Neuronal stem cell (in vitro differentiated cells): ENCODE data around the gene RYR2.

Experiments used
- DNase-seq: peaks from one replicate; pipeline ENCODE4 v3.0.0-alpha.2; 2013; ENCODE audit warnings: low spot score
- H2AFZ ChIP-seq: one replicate; pipeline ENCODE4 v1.6.1; 2013; ENCODE audit warnings: mild to moderate bottlenecking, low read length, inconsistent platforms
- H2AK5ac ChIP-seq: 2 replicates; pipeline ENCODE4 v1.6.1; 2013; ENCODE audit warnings: low read depth, mild to moderate bottlenecking, inconsistent platforms, low read length, moderate library complexity, mixed read lengths
- H2BK120ac ChIP-seq: 2 replicates; pipeline ENCODE4 v1.6.1; 2013; ENCODE audit warnings: low read depth, mild to moderate bottlenecking, inconsistent platforms, low read length, moderate library complexity, mixed read lengths
- H2BK12ac ChIP-seq: one replicate; pipeline ENCODE4 v1.6.1; 2013; ENCODE audit warnings: low read length, inconsistent platforms
- H2BK15ac ChIP-seq: 2 replicates; pipeline ENCODE4 v1.6.1; 2013; ENCODE audit warnings: mild to moderate bottlenecking, low read length, inconsistent platforms, mixed read lengths
- H2BK5ac ChIP-seq: one replicate; pipeline ENCODE4 v1.6.1; 2013; ENCODE audit warnings: inconsistent platforms, mild to moderate bottlenecking, low read length, moderate library complexity
- H3K14ac ChIP-seq: one replicate; pipeline ENCODE4 v1.6.1; 2013; ENCODE audit warnings: low read length, inconsistent platforms
- H3K18ac ChIP-seq: 2 replicates; pipeline ENCODE4 v1.6.1; 2013; ENCODE audit warnings: low read length, inconsistent platforms
- H3K23ac ChIP-seq: 2 replicates; pipeline ENCODE4 v1.6.1; 2013; ENCODE audit warnings: low read depth, mild to moderate bottlenecking, mixed read lengths, low read length, inconsistent platforms; ENCODE audit not compliant: poor library complexity
- H3K27ac ChIP-seq: replicated peaks from 3 replicates; pipeline ENCODE4 v1.5.1; 2013; ENCODE audit warnings: low read length, inconsistent platforms
- H3K27me3 ChIP-seq, 3 experiments: 2 replicates each; pipeline ENCODE4 v1.6.1; 2013; ENCODE audit warnings: low read length in 3 of 3, mild to moderate bottlenecking in 2 of 3, inconsistent platforms in 1 of 3, low read depth in 1 of 3, mixed read lengths in 1 of 3, moderate library complexity in 1 of 3; ENCODE audit not compliant: control insufficient read depth in 3 of 3, insufficient read depth in 3 of 3
- H3K36me3 ChIP-seq, 2 donors: replicated peaks in 1 of 2; 2 replicates each; pipeline ENCODE4 v1.6.1; 2013; ENCODE audit warnings: low read length in 2 of 2; ENCODE audit not compliant: control insufficient read depth in 2 of 2, insufficient read depth in 2 of 2
- H3K4ac ChIP-seq: 2 replicates; pipeline ENCODE4 v1.6.1; 2013; ENCODE audit warnings: inconsistent platforms, mild to moderate bottlenecking, low read length, moderate library complexity
- H3K4me1 ChIP-seq, 2 donors: 1 replicate in 1 of 2; 2 replicates in 1 of 2; pipeline ENCODE4 v1.6.1; 2013; ENCODE audit warnings: low read length in 2 of 2, low read depth in 1 of 2; ENCODE audit not compliant: control insufficient read depth in 2 of 2, insufficient read depth in 1 of 2
- H3K4me2 ChIP-seq: one replicate; pipeline ENCODE4 v1.6.1; 2013; ENCODE audit warnings: mild to moderate bottlenecking, low read length, inconsistent platforms; ENCODE audit not compliant: insufficient read depth, poor library complexity, severe bottlenecking
- H3K4me3 ChIP-seq, 2 donors: 2 replicates each; pipeline ENCODE4 v1.5.1; 2013; ENCODE audit warnings: low read length in 2 of 2, mild to moderate bottlenecking in 2 of 2, inconsistent platforms in 1 of 2, moderate library complexity in 1 of 2
- H3K79me1 ChIP-seq: one replicate; pipeline ENCODE4 v1.6.1; 2013; ENCODE audit warnings: low read depth, mild to moderate bottlenecking, inconsistent platforms, low read length, moderate library complexity
- H3K9ac ChIP-seq: one replicate; pipeline ENCODE4 v1.6.1; 2013; ENCODE audit warnings: mild to moderate bottlenecking, low read depth, low read length, inconsistent platforms; ENCODE audit not compliant: poor library complexity
- H3K9me3 ChIP-seq, 2 donors: replicated peaks in 1 of 2; 2 replicates each; pipeline versions ENCODE3 to v1.6.1; 2013; ENCODE audit warnings: low read length in 2 of 2, mild to moderate bottlenecking in 2 of 2, inconsistent platforms in 1 of 2, low read depth in 1 of 2, mixed read lengths in 1 of 2, moderate library complexity in 1 of 2; ENCODE audit not compliant: control insufficient read depth in 2 of 2, insufficient read depth in 1 of 2
- H4K8ac ChIP-seq: one replicate; pipeline ENCODE4 v1.6.1; 2013; ENCODE audit warnings: low read depth, mild to moderate bottlenecking, inconsistent platforms, low read length, moderate library complexity
- H4K91ac ChIP-seq: one replicate; pipeline ENCODE4 v1.6.1; 2013; ENCODE audit warnings: low read length, low read depth, mild to moderate bottlenecking, inconsistent platforms; ENCODE audit not compliant: poor library complexity
- WGBS, 2 donors: extraction: QIAGEN DNeasy Blood & Tissue Kit; methylation state at CpG; one replicate each; pipeline ENCODE4 v1.1.7; 2013; ENCODE audit warnings: missing lambda C conversion rate in 2 of 2, mixed read lengths in 1 of 2; ENCODE audit not compliant: insufficient read length in 2 of 2, insufficient replicate concordance in 1 of 2; ENCODE audit errors: extremely low coverage in 2 of 2; 5-methylcytosine and 5-hydroxymethylcytosine counted together

The RYR2 gene

DNA sequence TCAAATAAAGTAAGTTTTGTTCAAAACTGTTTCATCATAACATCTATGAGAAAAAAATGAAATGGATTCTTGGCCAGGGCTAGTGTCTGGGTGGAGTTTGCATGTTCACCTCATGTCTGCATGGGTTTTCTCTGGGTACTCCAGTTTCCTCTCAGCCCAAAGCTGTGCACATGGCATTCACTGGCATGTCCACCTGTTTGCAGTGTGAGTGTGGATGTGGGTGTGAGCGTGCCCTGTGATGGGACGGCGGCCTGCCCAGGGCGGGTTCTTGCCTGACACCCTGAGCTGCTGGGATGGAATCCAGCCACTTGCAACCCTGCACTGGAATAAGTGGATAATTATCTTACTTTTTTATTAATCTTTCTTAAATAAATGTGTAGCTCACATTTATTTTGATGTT lies 185.5 kb downstream of the RYR2 start:
- no peak overlapping the region for H3K9ac ChIP-seq
- no peak overlapping the region for H2AFZ ChIP-seq
- H2AK5ac ChIP-seq: no peak overlapping the region
- no peak overlapping the region for H3K4me2 ChIP-seq
- no CpG with 5 or more reads among the region's 4 CpGs for WGBS, 2 donors
- no peak for DNase-seq
- no peak overlapping the region for H2BK120ac ChIP-seq
- H3K36me3 ChIP-seq: no peaks in the 10 kb centered on the region
- no peak overlapping the region for H3K4ac ChIP-seq
- H3K14ac ChIP-seq: peak overlapping the region; percentile 87
- no peaks in the 10 kb centered on the region for H3K79me1 ChIP-seq
- no peak overlapping the region for H3K18ac ChIP-seq
- H3K27me3 ChIP-seq: no peaks in the 10 kb centered on the region
- H3K4me3 ChIP-seq: no peak overlapping the region
- no peak overlapping the region for H4K91ac ChIP-seq
- H3K23ac ChIP-seq: no peak overlapping the region
- peak overlapping the region; percentile 58 for H4K8ac ChIP-seq
- H3K4me1 ChIP-seq: no peaks in the 10 kb centered on the region
- H2BK12ac ChIP-seq: no peak overlapping the region
- H2BK5ac ChIP-seq: no peak overlapping the region
- H3K27ac ChIP-seq: no peak overlapping the region
- H2BK15ac ChIP-seq: no peak overlapping the region
- no peaks in the 10 kb centered on the region for H3K9me3 ChIP-seq

DNA sequence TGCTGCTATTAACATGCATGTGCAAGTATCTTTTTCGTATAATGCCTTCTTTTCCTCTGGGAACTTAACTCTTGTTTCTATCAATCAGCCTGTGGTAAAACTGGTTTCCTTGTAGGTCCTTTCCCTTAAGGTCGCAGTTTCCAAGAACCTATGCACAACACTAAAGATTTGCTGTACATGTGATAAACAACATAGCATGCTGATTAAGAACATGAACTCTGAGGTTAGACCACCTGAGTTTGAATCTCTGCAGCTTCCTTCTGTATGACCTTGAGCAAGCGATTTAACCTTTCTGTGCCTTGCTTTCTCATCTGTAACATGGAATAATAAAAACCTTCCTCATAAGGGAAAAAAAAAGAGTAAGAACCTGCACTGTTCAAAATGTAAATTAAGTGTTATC lies 186.4 kb downstream of the RYR2 start:
- DNase-seq: no peak
- Histone ChIP-seq H3K18ac (no peak overlapping the region), H2AFZ (no peak overlapping the region), H3K27me3 (no peaks in the 10 kb centered on the region), H3K23ac (no peak overlapping the region), H2BK120ac (no peak overlapping the region), H2BK5ac (no peak overlapping the region), H3K27ac (no peak overlapping the region), H4K91ac (no peak overlapping the region), H3K9me3 (no peaks in the 10 kb centered on the region), H3K4me1 (no peaks in the 10 kb centered on the region), H3K79me1 (no peaks in the 10 kb centered on the region), H3K14ac (no peak overlapping the region), H2AK5ac (no peak overlapping the region), H3K4me2 (no peak overlapping the region), H3K9ac (no peak overlapping the region), H4K8ac (no peak overlapping the region), H2BK15ac (no peak overlapping the region), H3K4me3 (no peak overlapping the region), H2BK12ac (no peak overlapping the region), H3K4ac (no peak overlapping the region), H3K36me3 (no peaks in the 10 kb centered on the region)
- WGBS, 2 donors: no CpG with 5 or more reads among the region's 3 CpGs

DNA sequence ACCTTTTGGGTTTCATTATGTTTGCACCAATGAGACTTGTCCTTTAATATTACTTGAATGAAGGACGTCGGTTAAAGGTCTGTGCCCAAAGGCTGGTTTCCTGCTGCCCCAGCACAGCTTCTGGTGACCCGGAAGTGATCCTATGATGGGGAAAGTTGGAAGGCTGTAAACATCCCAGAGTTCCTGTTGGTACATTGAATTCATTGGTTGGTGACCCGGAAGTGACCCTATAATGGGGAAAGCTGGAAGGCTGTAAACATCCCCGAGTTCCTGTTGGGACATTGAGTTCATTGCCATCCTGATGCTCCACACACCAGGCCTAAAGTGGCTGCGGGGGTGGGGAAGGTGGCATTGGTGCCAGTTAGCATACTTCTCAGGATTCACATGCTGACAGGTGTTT lies 187.3 kb downstream of the RYR2 start:
- H4K91ac ChIP-seq: no peak overlapping the region
- no peaks in the 10 kb centered on the region for H3K9me3 ChIP-seq
- H2AK5ac ChIP-seq: no peak overlapping the region
- no peak overlapping the region for H3K4me2 ChIP-seq
- H3K9ac ChIP-seq: no peak overlapping the region
- H3K23ac ChIP-seq: no peak overlapping the region
- H2AFZ ChIP-seq: peak overlapping the region; percentile 61
- H3K36me3 ChIP-seq: no peaks in the 10 kb centered on the region
- no peak overlapping the region for H3K4ac ChIP-seq
- H3K27ac ChIP-seq: no peak overlapping the region
- no peak overlapping the region for H2BK5ac ChIP-seq
- H2BK12ac ChIP-seq: no peak overlapping the region
- no peak overlapping the region for H2BK15ac ChIP-seq
- no peaks in the 10 kb centered on the region for H3K4me1 ChIP-seq
- H3K79me1 ChIP-seq: no peaks in the 10 kb centered on the region
- WGBS, 2 donors: no CpG with 5 or more reads among the region's 6 CpGs
- no peak overlapping the region for H4K8ac ChIP-seq
- H2BK120ac ChIP-seq: no peak overlapping the region
- no peak overlapping the region for H3K4me3 ChIP-seq
- H3K14ac ChIP-seq: no peak overlapping the region
- no peak for DNase-seq
- no peaks in the 10 kb centered on the region for H3K27me3 ChIP-seq
- no peak overlapping the region for H3K18ac ChIP-seq

DNA sequence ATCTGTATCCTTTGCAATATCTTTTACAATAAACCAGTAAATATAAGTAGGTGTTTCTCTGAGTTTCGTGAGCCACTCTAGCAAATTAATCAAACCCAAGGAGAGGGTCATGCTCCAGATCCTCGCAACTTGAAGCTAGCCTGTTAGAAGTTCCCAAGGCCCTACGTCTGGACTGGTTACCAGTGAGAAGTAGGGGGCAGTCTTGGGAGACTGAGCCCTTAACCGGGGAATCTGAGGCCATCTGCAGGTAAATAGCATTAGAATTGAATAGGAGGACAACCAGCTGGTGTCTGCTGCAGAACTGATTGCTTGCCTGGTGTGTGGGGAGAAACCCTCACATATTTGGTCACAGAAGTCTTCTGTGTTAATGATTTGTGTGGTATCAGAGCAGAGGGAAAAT lies 190.5 kb downstream of the RYR2 start:
- Histone ChIP-seq H3K27me3 (no peaks in the 10 kb centered on the region), H2AFZ (no peak overlapping the region), H3K36me3 (no peaks in the 10 kb centered on the region), H3K27ac (no peak overlapping the region), H3K4me1 (no peaks in the 10 kb centered on the region), H2AK5ac (no peak overlapping the region), H2BK15ac (no peak overlapping the region), H3K4me2 (no peak overlapping the region), H3K9ac (no peak overlapping the region), H3K18ac (no peak overlapping the region), H3K14ac (no peak overlapping the region), H3K4me3 (no peak overlapping the region), H3K4ac (no peak overlapping the region), H3K9me3 (no peaks in the 10 kb centered on the region), H2BK12ac (no peak overlapping the region), H4K91ac (no peak overlapping the region), H2BK120ac (no peak overlapping the region), H2BK5ac (no peak overlapping the region), H4K8ac (no peak overlapping the region), H3K79me1 (no peaks in the 10 kb centered on the region), H3K23ac (no peak overlapping the region)
- no CpG with 5 or more reads among the region's 4 CpGs for WGBS, 2 donors
- no peak for DNase-seq
